ENCODE data around the gene KIAA1328. TPM values are rescaled to one million over a fixed set of nuclear protein-coding genes. Genes with fewer than 3 reads are reported as not detected.
A peak's percentile ranks its signal among the peaks of the same experiment; 100 is the strongest.

The KIAA1328 gene
- total and polyA plus RNA-seq, 9 of the 15 experiments (the other 6 are each of a cell fraction or from before 2014, with no cell fraction given): 4.0 to 8.6 (median 7.4) TPM

DNA sequence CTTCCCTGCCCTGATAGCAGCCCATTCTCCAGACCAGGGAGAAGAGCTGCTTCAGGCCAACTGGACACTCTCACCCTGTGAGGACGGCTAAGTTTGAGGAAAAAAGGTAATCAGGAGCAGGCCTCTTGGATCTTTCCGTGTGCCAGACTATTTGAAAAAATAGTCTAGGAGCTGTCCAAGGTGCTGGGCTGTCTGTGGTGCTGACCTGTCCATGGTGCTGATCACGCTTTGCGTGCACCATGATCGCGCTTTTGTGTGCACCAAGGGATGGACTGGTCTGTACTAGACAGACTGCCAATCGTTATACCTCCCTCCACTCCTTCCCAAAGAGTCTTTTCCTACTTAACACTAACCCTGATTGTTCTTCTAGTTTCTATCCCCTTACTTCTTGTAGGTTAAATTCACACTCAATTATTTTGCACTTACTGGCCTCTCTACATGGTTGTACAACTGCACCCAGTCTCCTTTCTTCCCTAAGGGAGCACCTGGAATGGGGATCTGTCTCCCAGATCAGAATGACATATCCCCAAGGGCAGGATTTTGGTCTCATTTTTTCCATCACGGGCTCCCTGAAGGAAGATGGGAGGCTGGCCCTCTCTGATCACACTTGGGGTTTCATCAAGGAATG is 441.2 kb downstream of the KIAA1328 start (continued):
- peak; percentile 64; the same call in 1 of the 2 replicates for TF ChIP-seq DDX20 (tag; IDR thresholded peaks at IDR 0.05; ENCODE audit: low read depth)
- TF ChIP-seq, protein P1, sequence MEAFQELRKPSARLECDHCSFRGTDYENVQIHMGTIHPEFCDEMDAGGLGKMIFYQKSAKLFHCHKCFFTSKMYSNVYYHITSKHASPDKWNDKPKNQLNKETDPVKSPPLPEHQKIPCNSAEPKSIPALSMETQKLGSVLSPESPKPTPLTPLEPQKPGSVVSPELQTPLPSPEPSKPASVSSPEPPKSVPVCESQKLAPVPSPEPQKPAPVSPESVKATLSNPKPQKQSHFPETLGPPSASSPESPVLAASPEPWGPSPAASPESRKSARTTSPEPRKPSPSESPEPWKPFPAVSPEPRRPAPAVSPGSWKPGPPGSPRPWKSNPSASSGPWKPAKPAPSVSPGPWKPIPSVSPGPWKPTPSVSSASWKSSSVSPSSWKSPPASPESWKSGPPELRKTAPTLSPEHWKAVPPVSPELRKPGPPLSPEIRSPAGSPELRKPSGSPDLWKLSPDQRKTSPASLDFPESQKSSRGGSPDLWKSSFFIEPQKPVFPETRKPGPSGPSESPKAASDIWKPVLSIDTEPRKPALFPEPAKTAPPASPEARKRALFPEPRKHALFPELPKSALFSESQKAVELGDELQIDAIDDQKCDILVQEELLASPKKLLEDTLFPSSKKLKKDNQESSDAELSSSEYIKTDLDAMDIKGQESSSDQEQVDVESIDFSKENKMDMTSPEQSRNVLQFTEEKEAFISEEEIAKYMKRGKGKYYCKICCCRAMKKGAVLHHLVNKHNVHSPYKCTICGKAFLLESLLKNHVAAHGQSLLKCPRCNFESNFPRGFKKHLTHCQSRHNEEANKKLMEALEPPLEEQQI (IDR thresholded peaks at IDR 0.05): peak; percentile 98
- TF ChIP-seq NFE2L1 (tag; IDR thresholded peaks at IDR 0.05; ENCODE audit: borderline replicate concordance, low read depth): 0 out of 2 replicates have a peak, but pooled peaks have one; percentile 25
- TF ChIP-seq, protein P2, sequence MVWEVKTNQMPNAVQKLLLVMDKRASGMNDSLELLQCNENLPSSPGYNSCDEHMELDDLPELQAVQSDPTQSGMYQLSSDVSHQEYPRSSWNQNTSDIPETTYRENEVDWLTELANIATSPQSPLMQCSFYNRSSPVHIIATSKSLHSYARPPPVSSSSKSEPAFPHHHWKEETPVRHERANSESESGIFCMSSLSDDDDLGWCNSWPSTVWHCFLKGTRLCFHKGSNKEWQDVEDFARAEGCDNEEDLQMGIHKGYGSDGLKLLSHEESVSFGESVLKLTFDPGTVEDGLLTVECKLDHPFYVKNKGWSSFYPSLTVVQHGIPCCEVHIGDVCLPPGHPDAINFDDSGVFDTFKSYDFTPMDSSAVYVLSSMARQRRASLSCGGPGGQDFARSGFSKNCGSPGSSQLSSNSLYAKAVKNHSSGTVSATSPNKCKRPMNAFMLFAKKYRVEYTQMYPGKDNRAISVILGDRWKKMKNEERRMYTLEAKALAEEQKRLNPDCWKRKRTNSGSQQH (CRISPR knock-in tag; IDR thresholded peaks at IDR 0.05): no peak
- peak; percentile 92 for TF ChIP-seq FOXJ2 (tag; IDR thresholded peaks at IDR 0.05)
- TF ChIP-seq, protein P3, sequence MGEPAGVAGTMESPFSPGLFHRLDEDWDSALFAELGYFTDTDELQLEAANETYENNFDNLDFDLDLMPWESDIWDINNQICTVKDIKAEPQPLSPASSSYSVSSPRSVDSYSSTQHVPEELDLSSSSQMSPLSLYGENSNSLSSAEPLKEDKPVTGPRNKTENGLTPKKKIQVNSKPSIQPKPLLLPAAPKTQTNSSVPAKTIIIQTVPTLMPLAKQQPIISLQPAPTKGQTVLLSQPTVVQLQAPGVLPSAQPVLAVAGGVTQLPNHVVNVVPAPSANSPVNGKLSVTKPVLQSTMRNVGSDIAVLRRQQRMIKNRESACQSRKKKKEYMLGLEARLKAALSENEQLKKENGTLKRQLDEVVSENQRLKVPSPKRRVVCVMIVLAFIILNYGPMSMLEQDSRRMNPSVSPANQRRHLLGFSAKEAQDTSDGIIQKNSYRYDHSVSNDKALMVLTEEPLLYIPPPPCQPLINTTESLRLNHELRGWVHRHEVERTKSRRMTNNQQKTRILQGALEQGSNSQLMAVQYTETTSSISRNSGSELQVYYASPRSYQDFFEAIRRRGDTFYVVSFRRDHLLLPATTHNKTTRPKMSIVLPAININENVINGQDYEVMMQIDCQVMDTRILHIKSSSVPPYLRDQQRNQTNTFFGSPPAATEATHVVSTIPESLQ (CRISPR knock-in tag; IDR thresholded peaks at IDR 0.05): peak; percentile 99
- peak; percentile 74; the same call in 1 of the 2 replicates for TF ChIP-seq ZNF165 (CRISPR knock-in tag; IDR thresholded peaks at IDR 0.05; ENCODE audit: borderline replicate concordance)
- TF ChIP-seq KLF1 (tag; IDR thresholded peaks at IDR 0.05): no peak
- peak; percentile 92; the same call in 1 of the 2 replicates for TF ChIP-seq XRCC5 (IDR thresholded peaks at IDR 0.05; ENCODE audit: low read depth, low read length)
- peak; percentile 69; the same call in 1 of the 2 replicates for TF ChIP-seq PYGO2 (tag; IDR thresholded peaks at IDR 0.05)
- TF ChIP-seq, protein P4, sequence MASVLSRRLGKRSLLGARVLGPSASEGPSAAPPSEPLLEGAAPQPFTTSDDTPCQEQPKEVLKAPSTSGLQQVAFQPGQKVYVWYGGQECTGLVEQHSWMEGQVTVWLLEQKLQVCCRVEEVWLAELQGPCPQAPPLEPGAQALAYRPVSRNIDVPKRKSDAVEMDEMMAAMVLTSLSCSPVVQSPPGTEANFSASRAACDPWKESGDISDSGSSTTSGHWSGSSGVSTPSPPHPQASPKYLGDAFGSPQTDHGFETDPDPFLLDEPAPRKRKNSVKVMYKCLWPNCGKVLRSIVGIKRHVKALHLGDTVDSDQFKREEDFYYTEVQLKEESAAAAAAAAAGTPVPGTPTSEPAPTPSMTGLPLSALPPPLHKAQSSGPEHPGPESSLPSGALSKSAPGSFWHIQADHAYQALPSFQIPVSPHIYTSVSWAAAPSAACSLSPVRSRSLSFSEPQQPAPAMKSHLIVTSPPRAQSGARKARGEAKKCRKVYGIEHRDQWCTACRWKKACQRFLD (CRISPR knock-in tag; IDR thresholded peaks at IDR 0.05): peak; percentile 96
- peak; percentile 97 for TF ChIP-seq ETV5 (CRISPR knock-in tag; IDR thresholded peaks at IDR 0.05; ENCODE audit: low read depth)
- TF ChIP-seq EHMT2 (IDR thresholded peaks at IDR 0.05): peak; percentile 100
- TF ChIP-seq CTBP1 (IDR thresholded peaks at IDR 0.05; ENCODE audit: borderline replicate concordance): no peak
- TF ChIP-seq TAL1 (IDR thresholded peaks at IDR 0.05): no peak
- TF ChIP-seq TAF1 (IDR thresholded peaks at IDR 0.05; ENCODE audit: control insufficient read depth, extremely low read depth, insufficient read depth, low read length, severe bottlenecking): no peak
- TF ChIP-seq, protein P5, sequence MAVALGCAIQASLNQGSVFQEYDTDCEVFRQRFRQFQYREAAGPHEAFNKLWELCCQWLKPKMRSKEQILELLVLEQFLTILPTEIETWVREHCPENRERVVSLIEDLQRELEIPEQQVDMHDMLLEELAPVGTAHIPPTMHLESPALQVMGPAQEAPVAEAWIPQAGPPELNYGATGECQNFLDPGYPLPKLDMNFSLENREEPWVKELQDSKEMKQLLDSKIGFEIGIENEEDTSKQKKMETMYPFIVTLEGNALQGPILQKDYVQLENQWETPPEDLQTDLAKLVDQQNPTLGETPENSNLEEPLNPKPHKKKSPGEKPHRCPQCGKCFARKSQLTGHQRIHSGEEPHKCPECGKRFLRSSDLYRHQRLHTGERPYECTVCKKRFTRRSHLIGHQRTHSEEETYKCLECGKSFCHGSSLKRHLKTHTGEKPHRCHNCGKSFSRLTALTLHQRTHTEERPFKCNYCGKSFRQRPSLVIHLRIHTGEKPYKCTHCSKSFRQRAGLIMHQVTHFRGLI (CRISPR knock-in tag; IDR thresholded peaks at IDR 0.05): peak; percentile 86

Measured in K562 (cell line).